ENCODE results near the gene CARD14.

GRCh38 chr17:80209765-80210164, 39.9 kb downstream of the CARD14 start:
- TF ChIP-seq EP300 (IDR thresholded peaks at IDR 0.05) (no peak), CTCF (IDR thresholded peaks at IDR 0.05) (no peak), POLR2AphosphoS5 (IDR thresholded peaks at IDR 0.05) (no peak), POLR2A (IDR thresholded peaks at IDR 0.05) (no peak)

Data from upper lobe of left lung (tissue), 4 donors.